CD4-positive, alpha-beta memory T cell (primary cell): ENCODE data around the gene ELOVL6. TPM values are rescaled to one million over a fixed set of nuclear protein-coding genes. Genes with fewer than 3 reads are reported as not detected.
"Not testable (repeated sequence)": the region's sequence is repeated elsewhere in the genome, so short reads cannot be mapped to it uniquely, and the experiment has no call there.

Source experiments
- CTCF ChIA-PET: fragments of 350-600 bp; sonication (Branson Sonifier 250); formaldehyde crosslinking; loops from one replicate; lab custom pipeline; 2021; ENCODE audit warnings: inconsistent platforms; ENCODE audit not compliant: partially characterized antibody; lab: Charles Lee
- POLR2A ChIA-PET: fragments of 350-600 bp; sonication (Branson Sonifier 250); formaldehyde crosslinking; loops from one replicate; lab custom pipeline; 2021; ENCODE audit not compliant: partially characterized antibody; lab: Charles Lee
- DNase-seq, 5 donors: peaks; one replicate each; pipeline versions ENCODE4 v3.0.0 to v3.0.0-alpha.2; 2020 to 2022; ENCODE audit warnings: mixed read lengths in 1 of 5
- H3K27ac ChIP-seq: one replicate; pipeline ENCODE4 v1.7.0; 2013; ENCODE audit warnings: low read depth, low read length
- H3K27me3 ChIP-seq: 2 replicates; pipeline ENCODE4 v1.7.0; 2013; ENCODE audit warnings: mild to moderate bottlenecking, low read length, moderate library complexity; ENCODE audit not compliant: insufficient read depth
- H3K36me3 ChIP-seq: 2 replicates; pipeline ENCODE4 v1.7.0; 2013; ENCODE audit warnings: mild to moderate bottlenecking, low read length, moderate library complexity; ENCODE audit not compliant: insufficient read depth
- H3K4me1 ChIP-seq: 2 replicates; pipeline ENCODE4 v1.7.0; 2013; ENCODE audit warnings: mild to moderate bottlenecking, low read length, moderate library complexity; ENCODE audit not compliant: insufficient read depth
- H3K4me3 ChIP-seq, 2 donors: one replicate each; pipeline ENCODE4 v1.7.0; 2013; ENCODE audit warnings: low read length in 2 of 2, mild to moderate bottlenecking in 1 of 2
- H3K9me3 ChIP-seq, 2 donors: one replicate each; pipeline ENCODE4 v1.7.0; 2013; ENCODE audit warnings: low read length in 2 of 2, control low read depth in 1 of 2; ENCODE audit not compliant: control insufficient read depth in 1 of 2
- H3K27ac Mint-ChIP-seq, 7 donors: one replicate each; pipeline ENCODE4 v1.8.0; 2020 to 2021; ENCODE audit warnings: mixed read lengths in 7 of 7, mild to moderate bottlenecking in 6 of 7, inconsistent platforms in 3 of 7, moderate library complexity in 3 of 7
- H3K27me3 Mint-ChIP-seq, 2 donors: one replicate each; pipeline ENCODE4 v1.8.0; 2020 to 2021; ENCODE audit warnings: mixed read lengths in 2 of 2
- H3K36me3 Mint-ChIP-seq, 2 donors: one replicate each; pipeline ENCODE4 v1.8.0; 2020 to 2021; ENCODE audit warnings: mixed read lengths in 2 of 2, inconsistent platforms in 1 of 2, mild to moderate bottlenecking in 1 of 2
- H3K4me1 Mint-ChIP-seq, 4 donors: one replicate each; pipeline ENCODE4 v1.8.0; 2020 to 2021; ENCODE audit warnings: mixed read lengths in 4 of 4, mild to moderate bottlenecking in 1 of 4
- H3K4me3 Mint-ChIP-seq, 8 donors: one replicate each; pipeline ENCODE4 v1.8.0; 2020 to 2021; ENCODE audit warnings: mixed read lengths in 8 of 8, mild to moderate bottlenecking in 7 of 8, moderate library complexity in 6 of 8, inconsistent platforms in 3 of 8
- H3K9me3 Mint-ChIP-seq, 8 donors: one replicate each; pipeline ENCODE4 v1.8.0; 2020 to 2021; ENCODE audit warnings: mixed read lengths in 8 of 8, mild to moderate bottlenecking in 5 of 8, inconsistent platforms in 3 of 8, moderate library complexity in 1 of 8
- intact Hi-C: fragments of 100-400 bp; cut with micrococcal nuclease; formaldehyde crosslinking; loops from one replicate; pipeline ENCODE4 v1.15.1; 2023
- polyA plus RNA-seq, 2 donors: library from polyadenylated mRNA; unstranded; fragments of 300-500 nt; fragmentation: Illumina TruSeq; gene quantifications; one replicate each; pipeline ENCODE4 v1.2.3, GENCODE V29; 2021
- total RNA-seq, 2 experiments: library from RNA; stranded (reverse); gene quantifications; one replicate each; pipeline ENCODE4 v1.2.3, GENCODE V29; 2021

The ELOVL6 gene
- total and polyA plus RNA-seq, 4 experiments from 2014 or later = 1.1 to 3.4 (median 2.3) TPM

DNA sequence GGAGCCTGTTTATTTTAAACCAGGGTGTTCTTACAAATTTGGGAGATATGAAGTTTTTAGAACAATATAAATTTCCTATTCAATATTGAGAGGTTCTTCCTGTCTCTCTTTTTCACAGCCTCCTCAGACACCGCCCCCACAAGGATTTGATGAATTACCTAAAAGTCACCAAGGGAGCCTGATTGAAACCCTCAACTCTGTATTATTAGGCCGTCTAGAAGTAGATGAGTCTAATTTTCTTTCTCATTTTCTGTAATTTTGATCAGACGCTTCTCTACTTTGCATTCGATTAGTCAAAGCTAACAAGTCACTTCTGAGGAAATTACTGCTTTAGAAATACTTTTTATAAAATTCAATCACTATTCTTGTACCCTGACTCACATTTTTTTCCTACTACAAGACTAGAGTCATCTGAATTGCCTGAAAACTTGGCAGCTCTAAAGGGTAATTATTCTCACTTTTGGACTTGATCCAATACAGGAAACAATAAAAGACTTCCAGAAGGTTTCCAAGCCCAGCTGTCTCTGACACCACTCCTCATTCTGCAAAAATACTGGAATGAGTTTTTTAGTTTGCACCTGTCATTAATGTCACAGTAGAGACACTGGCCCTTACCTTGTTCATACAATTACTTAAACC lies 111.2 kb downstream of the ELOVL6 start:
- intact Hi-C loops = no loop called here

GRCh38 chr4:110085131-110085530 lies 113.3 kb downstream of the ELOVL6 start:
- Mint-ChIP-seq H3K4me1 (peaks cover 17 to 38% (median 27%) of the 10 kb centered on the region in 4 donors), H3K9me3 (peaks cover 0 to 1% (median 0%) of the 10 kb centered on the region in 8 donors), H3K4me3 (peak overlapping the region in 3 of 8 donors; percentile 0 to 29 (median 23)), H3K27ac (peak overlapping the region in 5 of 7 donors; percentile 1 to 67 (median 36)), H3K27me3 (no peaks in the 10 kb centered on the region), H3K36me3 (no peaks in the 10 kb centered on the region)
- Histone ChIP-seq H3K9me3 (no peaks in the 10 kb centered on the region), H3K4me3 (no peak overlapping the region), H3K27me3 (no peaks in the 10 kb centered on the region), H3K27ac (no peak overlapping the region), H3K36me3 (no peaks in the 10 kb centered on the region), H3K4me1 (peaks cover 11% of the 10 kb centered on the region)
- intact Hi-C loops = no loop called here
- ChIA-PET CTCF (no interaction called here), POLR2A (no interaction called here)
- peak in 4 of 5 donors; percentile 13 to 31 (median 25) for DNase-seq

More for the DNA sequence above, 111.2 kb downstream of the ELOVL6 start:
- ChIA-PET POLR2A (no interaction called here), CTCF (interaction anchor here (1.7 kb wide), 1 partner anchor 37 kb away, joined by 6 read pairs; no protein-coding TSS in a partner anchor)
- DNase-seq = no peak
- Mint-ChIP-seq H3K4me3 (no peak overlapping the region), H3K4me1 (peaks cover 17 to 38% (median 27%) of the 10 kb centered on the region in 4 donors), H3K36me3 (peaks cover 0 to 2% of the 10 kb centered on the region in 2 donors), H3K27ac (no peak overlapping the region), H3K9me3 (peaks cover 0 to 1% (median 0%) of the 10 kb centered on the region in 8 donors), H3K27me3 (no peaks in the 10 kb centered on the region)
- Histone ChIP-seq H3K27ac (no peak overlapping the region), H3K4me1 (peaks cover 11% of the 10 kb centered on the region), H3K36me3 (no peaks in the 10 kb centered on the region), H3K9me3 (no peaks in the 10 kb centered on the region), H3K4me3 (no peak overlapping the region), H3K27me3 (no peaks in the 10 kb centered on the region)

GRCh38 chr4:110084154-110084553 lies 114.3 kb downstream of the ELOVL6 start:
- H3K36me3 ChIP-seq = no peaks in the 10 kb centered on the region

GRCh38 chr4:110078148-110078547 lies 120.3 kb downstream of the ELOVL6 start:
- H3K4me1 ChIP-seq, H3K27me3 ChIP-seq, H3K27ac Mint-ChIP-seq, H3K4me3 ChIP-seq, H3K9me3 Mint-ChIP-seq, H3K9me3 ChIP-seq, CTCF ChIA-PET, DNase-seq, H3K4me3 Mint-ChIP-seq, H3K27me3 Mint-ChIP-seq, intact Hi-C loops, POLR2A ChIA-PET, H3K27ac ChIP-seq, H3K36me3 ChIP-seq, H3K4me1 Mint-ChIP-seq: not testable (repeated sequence)
- H3K36me3 Mint-ChIP-seq = peaks cover 4 to 12% of the 10 kb centered on the region in 2 donors

More at GRCh38 chr4:110084154-110084553, 114.3 kb downstream of the ELOVL6 start:
- no peak overlapping the region for H3K27ac ChIP-seq
- POLR2A ChIA-PET = no interaction called here
- Mint-ChIP-seq H3K27me3 (peaks cover 0 to 1% of the 10 kb centered on the region in 2 donors), H3K4me3 (no peak overlapping the region), H3K27ac (no peak overlapping the region), H3K4me1 (peaks cover 17 to 35% (median 22%) of the 10 kb centered on the region in 4 donors), H3K36me3 (peaks cover 4 to 5% of the 10 kb centered on the region in 2 donors), H3K9me3 (peaks cover 0 to 4% (median 0%) of the 10 kb centered on the region in 8 donors)
- H3K4me3 ChIP-seq = no peak overlapping the region
- no peaks in the 10 kb centered on the region for H3K27me3 ChIP-seq
- H3K9me3 ChIP-seq = no peaks in the 10 kb centered on the region
- intact Hi-C loops = no loop called here
- peaks cover 11% of the 10 kb centered on the region for H3K4me1 ChIP-seq
- no peak for DNase-seq
- CTCF ChIA-PET = no interaction called here

GRCh38 chr4:110076828-110077227 lies 121.6 kb downstream of the ELOVL6 start:
- POLR2A ChIA-PET, H3K27ac ChIP-seq, DNase-seq, CTCF ChIA-PET, intact Hi-C loops, H3K36me3 ChIP-seq, H3K9me3 Mint-ChIP-seq, H3K4me3 ChIP-seq, H3K4me3 Mint-ChIP-seq, H3K27me3 Mint-ChIP-seq, H3K4me1 ChIP-seq, H3K4me1 Mint-ChIP-seq, H3K9me3 ChIP-seq, H3K27me3 ChIP-seq: not testable (repeated sequence)
- Mint-ChIP-seq H3K36me3 (peaks cover 4 to 12% of the 10 kb centered on the region in 2 donors), H3K27ac (peak overlapping the region in 1 of 7 donors; percentile 12)

DNA sequence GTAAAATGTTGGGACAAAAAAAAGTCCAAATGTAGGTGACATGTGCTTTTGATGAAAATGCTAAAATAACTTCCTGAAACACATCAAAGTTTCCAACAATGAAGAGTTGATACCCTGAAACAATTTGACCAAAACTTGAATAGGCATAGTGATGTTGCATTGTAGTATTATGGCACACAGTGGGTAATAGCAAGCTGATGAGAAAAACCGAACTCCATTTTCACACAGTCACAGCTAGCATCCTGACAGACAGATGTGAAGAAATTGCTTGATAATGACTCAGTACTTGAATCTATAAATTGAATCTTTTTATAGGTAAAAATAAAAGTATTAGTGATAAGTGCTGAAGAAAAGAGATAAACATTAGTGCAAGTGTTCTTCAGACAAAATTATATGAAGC lies 122.5 kb downstream of the ELOVL6 start:
- H3K4me1 Mint-ChIP-seq = peaks cover 0 to 5% (median under 1%) of the 10 kb centered on the region in 4 donors
- CTCF ChIA-PET = no interaction called here

GRCh38 chr4:110075083-110075738 lies 123.2 kb downstream of the ELOVL6 start:
- peaks cover 0 to 8% (median 2%) of the 10 kb centered on the region in 8 donors for H3K9me3 Mint-ChIP-seq
- peaks cover 0 to 1% of the 10 kb centered on the region in 2 donors for H3K27me3 Mint-ChIP-seq
- H3K4me1 Mint-ChIP-seq = peaks cover 0 to 5% (median under 1%) of the 10 kb centered on the region in 4 donors
- Histone ChIP-seq H3K9me3 (no peaks in the 10 kb centered on the region), H3K27ac (no peak overlapping the region), H3K27me3 (no peaks in the 10 kb centered on the region), H3K4me1 (no peaks in the 10 kb centered on the region), H3K4me3 (no peak overlapping the region), H3K36me3 (no peaks in the 10 kb centered on the region)
- no peak for DNase-seq
- POLR2A ChIA-PET = no interaction called here
- intact Hi-C loops = no loop called here
- H3K36me3 Mint-ChIP-seq = peaks cover 4 to 12% of the 10 kb centered on the region in 2 donors
- H3K4me3 Mint-ChIP-seq = no peak overlapping the region
- CTCF ChIA-PET = no interaction called here
- H3K27ac Mint-ChIP-seq = no peak overlapping the region

More for the DNA sequence above, 122.5 kb downstream of the ELOVL6 start:
- H3K27me3 Mint-ChIP-seq = peaks cover 0 to 1% of the 10 kb centered on the region in 2 donors
- Histone ChIP-seq H3K4me1 (no peaks in the 10 kb centered on the region), H3K9me3 (no peaks in the 10 kb centered on the region), H3K4me3 (no peak overlapping the region), H3K27ac (no peak overlapping the region), H3K27me3 (no peaks in the 10 kb centered on the region), H3K36me3 (no peaks in the 10 kb centered on the region)
- H3K4me3 Mint-ChIP-seq = no peak overlapping the region
- intact Hi-C loops = no loop called here
- no peak overlapping the region for H3K27ac Mint-ChIP-seq
- H3K9me3 Mint-ChIP-seq = peaks cover 0 to 8% (median 2%) of the 10 kb centered on the region in 8 donors
- POLR2A ChIA-PET = no interaction called here
- H3K36me3 Mint-ChIP-seq = peaks cover 4 to 12% of the 10 kb centered on the region in 2 donors
- no peak for DNase-seq
